SK-N-SH (cell line): ENCODE measurements around the gene GRM8. TPM values are rescaled to one million over a fixed set of nuclear protein-coding genes. Genes with fewer than 3 reads are reported as not detected.

Source experiments
- CTCF ChIA-PET: fragments of 300-600, 350-600 bp; formaldehyde crosslinking; extraction: SDS; loops from one replicate; lab custom pipeline; 2021; lab: Yijun Ruan, JAX
- POLR2A ChIA-PET: fragments of 350-600 bp; sonication (Branson Sonifier 250); formaldehyde crosslinking; extraction: SDS; loops from one replicate; lab custom pipeline; 2020; ENCODE audit warnings: antibody characterized with exemption, inconsistent platforms; lab: Yijun Ruan, JAX
- DNase-seq: peaks from one replicate; pipeline ENCODE4 v3.0.0; 2012
- H2AFZ ChIP-seq: fragments of 200-600 bp; sonication (generic); 2 replicates; pipeline ENCODE4 v1.8.1; 2016; ENCODE audit warnings: antibody characterized with exemption, mild to moderate bottlenecking, low read depth
- H3F3A ChIP-seq: fragments of 200-600 bp; sonication (generic); replicated peaks from 2 replicates; pipeline ENCODE3; 2016; ENCODE audit warnings: antibody characterized with exemption, mild to moderate bottlenecking; ENCODE audit not compliant: insufficient read depth
- H3K27ac ChIP-seq, 2 experiments: fragments of 200-500 bp in 1 of 2; fragments of 200-600 bp in 1 of 2; sonication (Bioruptor generic) in 1 of 2; sonication (generic), shearing (Covaris generic) in 1 of 2; 2 replicates each; pipeline versions ENCODE4 v1.5.1 to v1.6.1; 2014 to 2016; ENCODE audit warnings: low read depth in 2 of 2, inconsistent platforms in 1 of 2, low read length in 1 of 2, mild to moderate bottlenecking in 1 of 2, mixed read lengths in 1 of 2
- H3K27me3 ChIP-seq: fragments of 200-600 bp; sonication (generic), shearing (Covaris generic); 2 replicates; pipeline ENCODE4 v1.6.1; 2016; ENCODE audit warnings: mixed run types; ENCODE audit not compliant: insufficient read depth
- H3K36me3 ChIP-seq, 2 experiments: fragments of 200-500 bp in 1 of 2; fragments of 200-600 bp in 1 of 2; sonication (Bioruptor generic) in 1 of 2; sonication (generic) in 1 of 2; replicated peaks in 1 of 2; 2 replicates each; pipeline versions ENCODE3 to v1.5.1; 2014 to 2016; ENCODE audit warnings: low read length in 1 of 2, mild to moderate bottlenecking in 1 of 2; ENCODE audit not compliant: insufficient read depth in 2 of 2, control insufficient read depth in 1 of 2
- H3K4me1 ChIP-seq, 2 experiments: fragments of 200-500 bp in 1 of 2; fragments of 200-600 bp in 1 of 2; sonication (Bioruptor generic) in 1 of 2; sonication (generic), shearing (Covaris generic) in 1 of 2; 2 replicates each; pipeline versions ENCODE4 v1.5.1 to v1.6.1; 2014 to 2016; ENCODE audit warnings: low read depth in 1 of 2, low read length in 1 of 2, mixed run types in 1 of 2; ENCODE audit not compliant: insufficient read depth in 2 of 2, control insufficient read depth in 1 of 2
- H3K4me2 ChIP-seq: fragments of 200-600 bp; sonication (generic), shearing (Covaris generic); 2 replicates; pipeline ENCODE4 v1.6.1; 2017; ENCODE audit warnings: mixed run types
- H3K4me3 ChIP-seq, 2 experiments: fragments of 200-500 bp in 1 of 2; fragments of 200-600 bp in 1 of 2; sonication (Bioruptor generic) in 1 of 2; sonication (generic), shearing (Covaris generic) in 1 of 2; 2 replicates each; pipeline versions ENCODE4 v1.5.1 to v1.8.1; 2014 to 2016; ENCODE audit warnings: low read depth in 2 of 2, inconsistent platforms in 1 of 2, low read length in 1 of 2, mild to moderate bottlenecking in 1 of 2, mixed read lengths in 1 of 2, moderate library complexity in 1 of 2
- H3K79me2 ChIP-seq: fragments of 200-600 bp; sonication (generic); 2 replicates; pipeline ENCODE4 v1.8.1; 2017; ENCODE audit warnings: mild to moderate bottlenecking; ENCODE audit not compliant: insufficient read depth
- H3K9ac ChIP-seq: fragments of 200-600 bp; sonication (generic); 2 replicates; pipeline ENCODE4 v1.6.1; 2017; ENCODE audit warnings: mixed run types
- H3K9me2 ChIP-seq: fragments of 200-600 bp; sonication (generic); 2 replicates; pipeline ENCODE4 v1.6.1; 2017; ENCODE audit warnings: mixed run types
- H3K9me3 ChIP-seq: fragments of 200-600 bp; sonication (generic); 2 replicates; pipeline ENCODE4 v1.6.1; 2017; ENCODE audit warnings: mixed run types, mild to moderate bottlenecking, moderate library complexity
- H4K20me1 ChIP-seq: fragments of 200-600 bp; sonication (generic); 2 replicates; pipeline ENCODE4 v1.6.1; 2017; ENCODE audit warnings: mild to moderate bottlenecking, mixed run types; ENCODE audit not compliant: insufficient read depth
- CHD2 ChIP-seq: fragments of 150-350 bp; IDR thresholded peaks from 2 replicates; pipeline ENCODE4 v1.6.1; 2018; ENCODE audit warnings: low read length; ENCODE audit not compliant: partially characterized antibody
- CTCF ChIP-seq: fragments of 200-600 bp; sonication (generic); IDR thresholded peaks from 2 replicates; pipeline ENCODE4 v1.6.1; 2017; ENCODE audit warnings: antibody characterized with exemption, mild to moderate bottlenecking, moderate library complexity
- ELF1 ChIP-seq: IDR thresholded peaks from 2 replicates; pipeline ENCODE4 v1.4.0; 2012
- EP300 ChIP-seq, 2 experiments: IDR thresholded peaks; 2 replicates each; pipeline versions ENCODE4 v1.4.0 to v1.6.1; 2012; ENCODE audit warnings: borderline replicate concordance in 1 of 2, low read depth in 1 of 2, low read length in 1 of 2
- EZH2phosphoT487 ChIP-seq: fragments of 200-600 bp; sonication (generic); IDR thresholded peaks from 2 replicates; pipeline ENCODE4 v1.6.1; 2017; ENCODE audit warnings: low read depth, mixed run types, mild to moderate bottlenecking, antibody characterized with exemption, moderate library complexity, borderline replicate concordance
- FOSL2 ChIP-seq: IDR thresholded peaks from 2 replicates; pipeline ENCODE4 v1.4.0; 2012; ENCODE audit warnings: low read depth, mild to moderate bottlenecking, moderate library complexity, borderline replicate concordance
- FOXJ3 ChIP-seq: sonication (generic); formaldehyde crosslinking; IDR thresholded peaks from 2 replicates; pipeline ENCODE4 v1.5.1; 2020; ENCODE audit warnings: mild to moderate bottlenecking, missing genetic modification reagents
- IRF3 ChIP-seq: fragments of 150-350 bp; IDR thresholded peaks from 2 replicates; pipeline ENCODE4 v1.6.1; 2016; ENCODE audit warnings: mild to moderate bottlenecking, low read depth, low read length
- JUND ChIP-seq: IDR thresholded peaks from 2 replicates; pipeline ENCODE4 v1.4.0; 2012
- MAX ChIP-seq: IDR thresholded peaks from 2 replicates; pipeline ENCODE4 v1.4.0; 2012; ENCODE audit warnings: low read depth
- MXI1 ChIP-seq: IDR thresholded peaks from 2 replicates; pipeline ENCODE4 v1.6.1; 2012; ENCODE audit warnings: mild to moderate bottlenecking, low read depth, low read length, improper control_type of control experiment
- NFIC ChIP-seq: IDR thresholded peaks from 2 replicates; pipeline ENCODE4 v1.4.0; 2012; ENCODE audit warnings: borderline replicate concordance
- POLR2AphosphoS5 ChIP-seq: IDR thresholded peaks from 2 replicates; pipeline ENCODE4 v1.6.1; 2012; ENCODE audit warnings: low read depth, low read length
- RFX5 ChIP-seq: IDR thresholded peaks from 2 replicates; pipeline ENCODE4 v1.6.1; 2012; ENCODE audit warnings: mild to moderate bottlenecking, improper control_type of control experiment, low read length
- RXRA ChIP-seq: IDR thresholded peaks from 2 replicates; pipeline ENCODE4 v1.4.0; 2012; ENCODE audit warnings: low read depth, mild to moderate bottlenecking, borderline replicate concordance
- SMC3 ChIP-seq: IDR thresholded peaks from 2 replicates; pipeline ENCODE4 v1.6.1; 2012; ENCODE audit warnings: low read depth, low read length, improper control_type of control experiment
- TCF12 ChIP-seq: IDR thresholded peaks from 2 replicates; pipeline ENCODE4 v1.4.0; 2012
- TEAD4 ChIP-seq: IDR thresholded peaks from 2 replicates; pipeline ENCODE4 v1.4.0; 2012; ENCODE audit warnings: mild to moderate bottlenecking, borderline replicate concordance; ENCODE audit not compliant: insufficient read depth
- USF1 ChIP-seq: IDR thresholded peaks from 2 replicates; pipeline ENCODE4 v1.4.0; 2012; ENCODE audit warnings: low read depth, borderline replicate concordance
- USF2 ChIP-seq: fragments of 150-350 bp; IDR thresholded peaks from 2 replicates; pipeline ENCODE4 v1.6.1; 2017; ENCODE audit warnings: antibody characterized with exemption, low read length, low read depth, borderline replicate concordance
- WGBS: methylation state at CpG from one replicate; pipeline ENCODE4 v1.1.6; 2017; ENCODE audit warnings: low lambda C conversion rate; 5-methylcytosine and 5-hydroxymethylcytosine counted together
- polyA plus RNA-seq, 3 experiments: library from polyadenylated mRNA; depleted of rRNA; stranded (reverse); fragments of >200 nt; gene quantifications; 2 replicates each; pipeline ENCODE4 v1.2.3, GENCODE V29; 2012

GRM8 gene
- polyA plus RNA-seq, 1 of the 3 experiments (the other 2 are of a cell fraction) = 0.10 TPM

- no peak overlapping the region for H2AFZ ChIP-seq
- ChIA-PET CTCF (interaction anchor here (7.6 kb wide), 1 partner anchor 11 kb away, joined by 48 read pairs; no protein-coding TSS in a partner anchor), POLR2A (no interaction called here)
Measured at GRCh38 chr7:126792521-126792920, 460.2 kb downstream of the GRM8 start.

GRCh38 chr7:126791306-126791705 is 461.4 kb downstream of the GRM8 start:
- no peak overlapping the region for H2AFZ ChIP-seq
- no peaks in the 10 kb centered on the region for H3K9me3 ChIP-seq
- ChIA-PET CTCF (interaction anchor here (1.6 to 7.6 kb wide), 2 partner anchors 12 to 13 kb away, joined by 3 to 48 read pairs; no protein-coding TSS in a partner anchor), POLR2A (no interaction called here)
- H3K4me2 ChIP-seq = no peak overlapping the region
- H4K20me1 ChIP-seq = no peaks in the 10 kb centered on the region
- H3K9ac ChIP-seq = no peak overlapping the region
- H3K9me2 ChIP-seq = no peaks in the 10 kb centered on the region
- no peaks in the 10 kb centered on the region for H3K27me3 ChIP-seq
- H3K79me2 ChIP-seq = no peaks in the 10 kb centered on the region
- no peaks in the 10 kb centered on the region for H3F3A ChIP-seq
- TF ChIP-seq SMC3 = no peak
- TF ChIP-seq FOXJ3 (CRISPR knock-in tag) = no peak
- TF ChIP-seq IRF3 = no peak
- no peak for TF ChIP-seq MAX
- TF ChIP-seq TCF12 = no peak
- TF ChIP-seq NFIC = no peak
- TF ChIP-seq RFX5 = no peak
- no peak for TF ChIP-seq CTCF
- TF ChIP-seq MXI1 = no peak
- no peak for TF ChIP-seq USF2
- no peak for TF ChIP-seq RXRA
- no peak for TF ChIP-seq EZH2phosphoT487
- no peak for TF ChIP-seq TEAD4
- no peak for TF ChIP-seq ELF1
- TF ChIP-seq EP300 (IDR thresholded peaks at IDR 0.05; ENCODE audit: borderline replicate concordance in 1 of 2, low read depth in 1 of 2, low read length in 1 of 2) = no peak
- no peak for TF ChIP-seq USF1
- no peak for TF ChIP-seq CHD2
- no peak for TF ChIP-seq POLR2AphosphoS5
- no peak for TF ChIP-seq JUND
- no peak overlapping the region for H3K4me3 ChIP-seq
- H3K4me1 ChIP-seq = peaks cover 0 to 3% of the 10 kb centered on the region in 2 experiments; a peak in 2 of 4 replicates
- DNase-seq = no peak
- H3K27ac ChIP-seq = no peak overlapping the region
- no peaks in the 10 kb centered on the region for H3K36me3 ChIP-seq

More at GRCh38 chr7:126792521-126792920, 460.2 kb downstream of the GRM8 start:
- no peaks in the 10 kb centered on the region for H4K20me1 ChIP-seq
- no peaks in the 10 kb centered on the region for H3K27me3 ChIP-seq
- no peak overlapping the region for H3K4me3 ChIP-seq
- no peak for DNase-seq
- no peaks in the 10 kb centered on the region for H3K9me2 ChIP-seq
- no peak overlapping the region for H3K4me2 ChIP-seq
- no peaks in the 10 kb centered on the region for H3K79me2 ChIP-seq
- WGBS = 53% methylated on average over 3 of the region's 3 CpGs
- H3K27ac ChIP-seq = no peak overlapping the region
- TF ChIP-seq EP300 (IDR thresholded peaks at IDR 0.05; ENCODE audit: borderline replicate concordance in 1 of 2, low read depth in 1 of 2, low read length in 1 of 2) (no peak), FOSL2 (no peak), POLR2AphosphoS5 (no peak), USF2 (no peak)
- H3K4me1 ChIP-seq = peaks cover 0 to 3% of the 10 kb centered on the region in 2 experiments; a peak in 2 of 4 replicates
- no peak overlapping the region for H3K9ac ChIP-seq
- no peaks in the 10 kb centered on the region for H3K9me3 ChIP-seq
- H3K36me3 ChIP-seq = no peaks in the 10 kb centered on the region
- no peaks in the 10 kb centered on the region for H3F3A ChIP-seq
